Measurements from ENCODE around the gene RBM45. TPM values are rescaled to one million over a fixed set of nuclear protein-coding genes. Genes with fewer than 3 reads are reported as not detected.
"Not testable (repeated sequence)": the region's sequence is repeated elsewhere in the genome, so short reads cannot be mapped to it uniquely, and the experiment has no call there.

Gene RBM45
- total RNA-seq, 1 experiment from 2014 or later = 10.5 TPM

DNA sequence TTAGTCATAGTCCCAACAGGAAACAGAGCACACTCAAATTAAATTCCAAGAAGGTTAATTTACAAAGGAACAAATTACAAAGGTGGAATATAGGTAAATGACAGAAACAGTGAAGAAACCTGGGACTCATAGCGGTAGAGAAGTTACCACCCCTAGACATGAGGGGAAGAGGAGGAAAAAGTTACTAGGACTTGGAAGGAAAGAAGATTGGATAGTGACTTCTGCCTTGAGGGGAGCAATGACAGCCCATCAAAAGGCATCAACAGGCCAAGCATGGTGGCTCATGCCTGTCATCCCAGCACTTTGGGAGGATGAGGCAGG is 37.3 kb upstream of the RBM45 start:
- POLR2A ChIA-PET (ENCODE audit: unreplicated experiment) = no interaction called here
- DNase-seq = peak; percentile 62
- TF ChIP-seq EZH2phosphoT487 (IDR thresholded peaks at IDR 0.05; ENCODE audit: borderline replicate concordance, low read length) (no peak), EZH2 (IDR thresholded peaks at IDR 0.05; ENCODE audit: low read length, unreplicated experiment) (no peak)
- TF ChIP-seq, protein P1, sequence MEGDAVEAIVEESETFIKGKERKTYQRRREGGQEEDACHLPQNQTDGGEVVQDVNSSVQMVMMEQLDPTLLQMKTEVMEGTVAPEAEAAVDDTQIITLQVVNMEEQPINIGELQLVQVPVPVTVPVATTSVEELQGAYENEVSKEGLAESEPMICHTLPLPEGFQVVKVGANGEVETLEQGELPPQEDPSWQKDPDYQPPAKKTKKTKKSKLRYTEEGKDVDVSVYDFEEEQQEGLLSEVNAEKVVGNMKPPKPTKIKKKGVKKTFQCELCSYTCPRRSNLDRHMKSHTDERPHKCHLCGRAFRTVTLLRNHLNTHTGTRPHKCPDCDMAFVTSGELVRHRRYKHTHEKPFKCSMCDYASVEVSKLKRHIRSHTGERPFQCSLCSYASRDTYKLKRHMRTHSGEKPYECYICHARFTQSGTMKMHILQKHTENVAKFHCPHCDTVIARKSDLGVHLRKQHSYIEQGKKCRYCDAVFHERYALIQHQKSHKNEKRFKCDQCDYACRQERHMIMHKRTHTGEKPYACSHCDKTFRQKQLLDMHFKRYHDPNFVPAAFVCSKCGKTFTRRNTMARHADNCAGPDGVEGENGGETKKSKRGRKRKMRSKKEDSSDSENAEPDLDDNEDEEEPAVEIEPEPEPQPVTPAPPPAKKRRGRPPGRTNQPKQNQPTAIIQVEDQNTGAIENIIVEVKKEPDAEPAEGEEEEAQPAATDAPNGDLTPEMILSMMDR (conservative IDR thresholded peaks at IDR 0.05; ENCODE audit: low read depth, low read length) = no peak
- CTCF ChIA-PET = no interaction called here
- Histone ChIP-seq H3K36me3 (ENCODE audit: low read depth, low read length) (no peaks in the 10 kb centered on the region), H2AFZ (ENCODE audit: low read length) (0 out of 2 replicates have a peak overlapping the region, but pooled peaks have one; percentile 46), H3K9me2 (replicated peaks; ENCODE audit: low read length) (no peaks in the 10 kb centered on the region), H3K4me2 (ENCODE audit: low read length) (peak overlapping the region; percentile 26), H3K9ac (ENCODE audit: low read length) (no peak overlapping the region), H3K4me3 (ENCODE audit: low read length) (no peak overlapping the region), H3K79me2 (ENCODE audit: low read length) (no peaks in the 10 kb centered on the region), H4K20me1 (ENCODE audit: low read length) (no peaks in the 10 kb centered on the region), H3K4me1 (ENCODE audit: insufficient read depth, low read length) (peaks cover 27% of the 10 kb centered on the region), H3F3A (ENCODE audit: low read length, unreplicated experiment) (no peaks in the 10 kb centered on the region), H3K9me3 (ENCODE audit: low read length) (no peaks in the 10 kb centered on the region), H3K27me3 (ENCODE audit: low read length) (peaks cover 3% of the 10 kb centered on the region; the same call in 1 of the 2 replicates), H3K27ac (ENCODE audit: low read length) (no peak overlapping the region)
- ATAC-seq = no peak; the same call in 1 of the 2 replicates
- no TSS peak for BruUV-seq (replicated peaks)
- intact Hi-C loops (cut with micrococcal nuclease) = no loop called here

DNA sequence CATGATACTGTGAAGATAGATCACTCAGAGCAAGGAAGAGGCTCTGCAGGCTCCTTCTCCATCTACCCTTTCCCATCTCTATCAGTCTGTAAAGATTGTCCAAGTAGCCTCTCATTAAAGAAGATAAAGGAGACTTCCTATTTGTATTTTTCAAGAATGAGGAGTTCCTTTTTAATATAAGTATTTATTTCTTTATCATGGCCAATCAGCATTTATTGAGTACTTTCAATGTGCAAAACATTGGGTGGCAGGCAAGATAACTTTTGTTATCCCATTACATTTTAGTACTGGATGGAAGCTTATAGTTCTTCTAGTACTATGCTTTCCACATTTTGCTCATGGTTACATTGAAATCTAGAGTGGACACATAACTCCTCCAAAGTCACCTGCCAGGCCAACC is 36.1 kb upstream of the RBM45 start:
- no peaks in the 10 kb centered on the region for H3K36me3 ChIP-seq (ENCODE audit: low read depth, low read length)
- no TSS peak for BruUV-seq (replicated peaks)
- intact Hi-C loops (cut with micrococcal nuclease) = no loop called here
- no peak for DNase-seq
- POLR2A ChIA-PET (ENCODE audit: unreplicated experiment) = no interaction called here
- H3K79me2 ChIP-seq (ENCODE audit: low read length) = no peaks in the 10 kb centered on the region
- H3F3A ChIP-seq (ENCODE audit: low read length, unreplicated experiment) = no peaks in the 10 kb centered on the region
- no peak overlapping the region for H3K4me3 ChIP-seq (ENCODE audit: low read length)
- no peak for ATAC-seq
- no peak overlapping the region for H3K9ac ChIP-seq (ENCODE audit: low read length)
- no peaks in the 10 kb centered on the region for H4K20me1 ChIP-seq (ENCODE audit: low read length)
- no peaks in the 10 kb centered on the region for H3K9me3 ChIP-seq (ENCODE audit: low read length)
- H3K27ac ChIP-seq (ENCODE audit: low read length) = no peak overlapping the region
- no peak overlapping the region for H3K4me2 ChIP-seq (ENCODE audit: low read length)
- TF ChIP-seq EZH2phosphoT487 (IDR thresholded peaks at IDR 0.05; ENCODE audit: borderline replicate concordance, low read length) = no peak
- H3K4me1 ChIP-seq (ENCODE audit: insufficient read depth, low read length) = peaks cover 27% of the 10 kb centered on the region
- H2AFZ ChIP-seq (ENCODE audit: low read length) = no peak overlapping the region
- no peaks in the 10 kb centered on the region for H3K9me2 ChIP-seq (replicated peaks; ENCODE audit: low read length)
- CTCF ChIA-PET = interaction anchor here (0.6 kb wide), 1 partner anchor 371 kb away, joined by 3 read pairs; no protein-coding TSS in a partner anchor
- peaks cover 3% of the 10 kb centered on the region; the same call in 1 of the 2 replicates for H3K27me3 ChIP-seq (ENCODE audit: low read length)

DNA sequence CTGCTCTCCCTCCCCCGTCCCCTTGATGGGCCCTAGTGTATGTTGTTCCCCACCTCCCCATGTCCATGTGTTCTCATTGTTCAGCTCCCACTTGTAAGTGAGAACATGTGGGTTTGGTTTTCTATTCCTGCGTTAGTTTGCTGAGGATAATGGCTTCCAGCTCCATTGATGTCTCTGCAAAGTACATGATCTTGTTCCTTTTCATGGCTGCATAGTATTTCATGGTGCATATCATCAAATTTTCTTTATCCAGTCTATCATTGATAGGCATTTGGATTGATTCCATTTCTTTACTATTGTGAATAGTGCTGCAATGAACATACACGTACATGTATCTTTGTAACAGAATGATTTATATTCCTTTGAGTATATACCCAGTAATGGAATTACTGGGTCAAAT is 33.0 kb upstream of the RBM45 start:
- CTCF ChIA-PET; DNase-seq; ATAC-seq; H3F3A ChIP-seq (ENCODE audit: low read length, unreplicated experiment); intact Hi-C loops (cut with micrococcal nuclease); H3K36me3 ChIP-seq (ENCODE audit: low read depth, low read length); H3K9me3 ChIP-seq (ENCODE audit: low read length); H3K4me3 ChIP-seq (ENCODE audit: low read length); H4K20me1 ChIP-seq (ENCODE audit: low read length); BruUV-seq (replicated peaks); H3K79me2 ChIP-seq (ENCODE audit: low read length); H3K27ac ChIP-seq (ENCODE audit: low read length); H2AFZ ChIP-seq (ENCODE audit: low read length); POLR2A ChIA-PET (ENCODE audit: unreplicated experiment); H3K9me2 ChIP-seq (replicated peaks; ENCODE audit: low read length); H3K4me2 ChIP-seq (ENCODE audit: low read length); H3K9ac ChIP-seq (ENCODE audit: low read length); H3K27me3 ChIP-seq (ENCODE audit: low read length); H3K4me1 ChIP-seq (ENCODE audit: insufficient read depth, low read length): not testable (repeated sequence)

DNA sequence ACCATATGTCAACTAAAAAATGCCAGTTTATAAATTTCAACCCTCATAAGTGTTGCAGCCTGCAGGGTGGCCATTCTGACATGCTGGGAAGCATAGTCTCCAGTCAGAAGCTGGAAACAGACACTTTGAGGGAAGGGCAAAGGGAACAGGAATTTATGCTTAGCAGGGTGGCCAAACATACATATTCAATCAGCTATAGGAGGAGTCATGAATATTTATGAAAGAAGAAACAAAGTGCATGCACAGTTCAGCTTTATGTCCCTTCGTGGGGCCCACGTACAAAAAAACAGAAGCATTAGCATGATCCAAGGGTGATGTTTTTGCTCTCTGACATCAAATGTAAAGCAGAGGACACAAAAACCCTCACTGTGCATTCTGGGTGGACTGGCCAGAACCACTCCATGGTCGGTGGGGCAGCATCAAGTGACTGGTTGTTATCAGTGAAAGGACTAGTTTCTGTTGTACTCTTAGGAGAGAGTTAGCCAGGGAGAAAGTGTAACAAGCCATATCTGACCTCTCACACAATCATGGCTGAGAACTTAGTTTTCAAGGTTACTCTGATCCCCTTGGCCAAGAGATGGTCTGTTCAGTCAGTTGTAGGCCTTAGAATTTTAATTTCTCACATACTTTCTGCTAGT is 29.7 kb upstream of the RBM45 start:
- intact Hi-C loops (cut with micrococcal nuclease) = no loop called here
- ChIA-PET CTCF (no interaction called here), POLR2A (ENCODE audit: unreplicated experiment) (no interaction called here)
- TF ChIP-seq EZH2phosphoT487 (IDR thresholded peaks at IDR 0.05; ENCODE audit: borderline replicate concordance, low read length) = no peak
- TF ChIP-seq EZH2 (IDR thresholded peaks at IDR 0.05; ENCODE audit: low read length, unreplicated experiment) = no peak
- TF ChIP-seq, protein P1 (conservative IDR thresholded peaks at IDR 0.05; ENCODE audit: low read depth, low read length) = no peak
- Histone ChIP-seq H3K79me2 (ENCODE audit: low read length) (no peaks in the 10 kb centered on the region), H3K27ac (ENCODE audit: low read length) (no peak overlapping the region), H3K4me3 (ENCODE audit: low read length) (no peak overlapping the region), H3K9me2 (replicated peaks; ENCODE audit: low read length) (no peaks in the 10 kb centered on the region), H4K20me1 (ENCODE audit: low read length) (no peaks in the 10 kb centered on the region), H3K4me1 (ENCODE audit: insufficient read depth, low read length) (no peaks in the 10 kb centered on the region), H3K9me3 (ENCODE audit: low read length) (no peaks in the 10 kb centered on the region), H3K27me3 (ENCODE audit: low read length) (0 out of 2 replicates have a peak, but pooled peaks cover 5% of the 10 kb centered on the region), H3F3A (ENCODE audit: low read length, unreplicated experiment) (no peaks in the 10 kb centered on the region), H3K36me3 (ENCODE audit: low read depth, low read length) (no peaks in the 10 kb centered on the region), H3K4me2 (ENCODE audit: low read length) (no peak overlapping the region), H2AFZ (ENCODE audit: low read length) (no peak overlapping the region), H3K9ac (ENCODE audit: low read length) (no peak overlapping the region)
- ATAC-seq = no peak
- no TSS peak for BruUV-seq (replicated peaks)
- DNase-seq = no peak
